Astrocyte (in vitro differentiated cells and primary cell): ENCODE measurements around the gene TRIM14.

Experiments used
- EZH2 ChIP-seq: IDR thresholded peaks from 2 replicates; pipeline ENCODE4 v1.6.1; 2012; ENCODE audit warnings: mild to moderate bottlenecking, low read length, inconsistent platforms; ENCODE audit not compliant: insufficient read depth
- TF ChIP-seq, protein P1 (sequence below): IDR thresholded peaks from 2 replicates; pipeline ENCODE4 v1.5.1; 2011; ENCODE audit warnings: low read depth, mild to moderate bottlenecking, inconsistent platforms, low read length, moderate library complexity; ENCODE audit not compliant: insufficient read depth

DNA sequence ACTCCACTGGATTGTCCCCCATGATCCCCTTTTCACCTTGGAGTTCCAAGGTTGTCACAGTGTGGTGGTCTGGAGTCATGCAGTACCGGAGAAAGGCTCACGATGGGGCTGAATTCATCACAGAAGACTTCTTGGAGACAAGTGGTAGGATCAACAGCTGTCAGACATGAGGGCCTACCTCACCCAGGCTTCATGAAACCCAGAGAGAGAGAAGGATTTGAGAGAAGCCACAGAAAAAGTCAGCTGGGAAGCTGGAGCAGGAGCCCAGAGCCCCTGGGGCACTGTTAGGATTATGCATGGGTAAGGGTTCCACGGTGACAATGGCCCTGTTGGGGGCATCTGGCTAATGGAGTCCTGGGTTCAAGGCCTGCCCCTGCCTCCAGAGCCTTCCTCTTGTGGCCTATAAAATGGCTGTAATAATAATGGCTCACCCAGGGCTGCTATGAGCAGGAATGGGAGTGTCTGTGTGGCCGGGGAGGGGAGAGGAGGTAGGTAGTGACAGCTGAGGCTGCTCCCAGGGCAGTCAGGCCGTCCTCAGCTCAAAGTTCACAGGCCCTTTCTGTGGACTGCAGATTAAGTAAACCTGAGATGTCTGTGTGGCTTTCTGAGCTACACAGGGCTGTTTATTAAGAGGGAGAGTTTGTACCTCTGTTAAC lies 910 bp downstream of the TRIM14 start:
- TF ChIP-seq, protein P1, sequence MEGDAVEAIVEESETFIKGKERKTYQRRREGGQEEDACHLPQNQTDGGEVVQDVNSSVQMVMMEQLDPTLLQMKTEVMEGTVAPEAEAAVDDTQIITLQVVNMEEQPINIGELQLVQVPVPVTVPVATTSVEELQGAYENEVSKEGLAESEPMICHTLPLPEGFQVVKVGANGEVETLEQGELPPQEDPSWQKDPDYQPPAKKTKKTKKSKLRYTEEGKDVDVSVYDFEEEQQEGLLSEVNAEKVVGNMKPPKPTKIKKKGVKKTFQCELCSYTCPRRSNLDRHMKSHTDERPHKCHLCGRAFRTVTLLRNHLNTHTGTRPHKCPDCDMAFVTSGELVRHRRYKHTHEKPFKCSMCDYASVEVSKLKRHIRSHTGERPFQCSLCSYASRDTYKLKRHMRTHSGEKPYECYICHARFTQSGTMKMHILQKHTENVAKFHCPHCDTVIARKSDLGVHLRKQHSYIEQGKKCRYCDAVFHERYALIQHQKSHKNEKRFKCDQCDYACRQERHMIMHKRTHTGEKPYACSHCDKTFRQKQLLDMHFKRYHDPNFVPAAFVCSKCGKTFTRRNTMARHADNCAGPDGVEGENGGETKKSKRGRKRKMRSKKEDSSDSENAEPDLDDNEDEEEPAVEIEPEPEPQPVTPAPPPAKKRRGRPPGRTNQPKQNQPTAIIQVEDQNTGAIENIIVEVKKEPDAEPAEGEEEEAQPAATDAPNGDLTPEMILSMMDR: no peak
- TF ChIP-seq EZH2: no peak
